ENCODE data around the gene TMPRSS11E. TPM values are rescaled to one million over a fixed set of nuclear protein-coding genes. Genes with fewer than 3 reads are reported as not detected.

Gene TMPRSS11E, protein sequence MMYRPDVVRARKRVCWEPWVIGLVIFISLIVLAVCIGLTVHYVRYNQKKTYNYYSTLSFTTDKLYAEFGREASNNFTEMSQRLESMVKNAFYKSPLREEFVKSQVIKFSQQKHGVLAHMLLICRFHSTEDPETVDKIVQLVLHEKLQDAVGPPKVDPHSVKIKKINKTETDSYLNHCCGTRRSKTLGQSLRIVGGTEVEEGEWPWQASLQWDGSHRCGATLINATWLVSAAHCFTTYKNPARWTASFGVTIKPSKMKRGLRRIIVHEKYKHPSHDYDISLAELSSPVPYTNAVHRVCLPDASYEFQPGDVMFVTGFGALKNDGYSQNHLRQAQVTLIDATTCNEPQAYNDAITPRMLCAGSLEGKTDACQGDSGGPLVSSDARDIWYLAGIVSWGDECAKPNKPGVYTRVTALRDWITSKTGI
- not detected in 2 replicates for total RNA-seq

DNA sequence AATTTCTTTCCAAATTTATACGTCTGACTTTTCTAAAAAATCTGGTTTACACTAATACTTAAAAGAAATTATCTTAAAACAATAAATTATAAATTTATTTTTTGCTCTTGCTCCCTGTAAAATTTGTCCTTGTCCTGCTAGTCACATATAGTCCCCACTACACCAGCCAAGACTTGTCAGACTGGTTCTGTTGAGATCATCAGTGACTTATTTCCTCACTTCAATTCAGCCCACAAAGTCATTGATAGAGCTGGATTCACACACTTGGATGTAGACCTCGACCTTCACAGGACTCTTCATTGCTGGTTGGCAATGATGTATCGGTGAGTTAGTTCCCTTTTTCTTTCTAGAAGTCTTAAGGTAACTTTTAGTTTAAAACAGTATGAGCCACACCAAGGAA lies at the start of gene TMPRSS11E:
Gene TMPRSS11E, plus strand, starts transcription at position 263 of the 400 bp plus-strand sequence. Its CDS starts 50 bp downstream, at position 313.

Other genes starting within 250 kb of the TMPRSS11E start
- gene TMPRSS11B, start 201.8 kb upstream of the TMPRSS11E start, total RNA-seq: not detected in 2 replicates
- gene YTHDC1, start 97.4 kb upstream of the TMPRSS11E start, total RNA-seq: 32.5 and 36.9 TPM in 2 replicates
- gene UGT2B17, start 128.9 kb downstream of the TMPRSS11E start, total RNA-seq: not detected in 2 replicates
- gene UGT2B15, start 223.2 kb downstream of the TMPRSS11E start, total RNA-seq: not detected in 2 replicates